CD4-positive, alpha-beta T cell treated with Interleukin-17A for 1 hour (primary cell): ENCODE measurements around the gene MPP3.

ENCODE experiments used
- DNase-seq: peaks from one replicate; pipeline ENCODE4 v3.0.0-alpha.2; 2020

The MPP3 gene

DNA sequence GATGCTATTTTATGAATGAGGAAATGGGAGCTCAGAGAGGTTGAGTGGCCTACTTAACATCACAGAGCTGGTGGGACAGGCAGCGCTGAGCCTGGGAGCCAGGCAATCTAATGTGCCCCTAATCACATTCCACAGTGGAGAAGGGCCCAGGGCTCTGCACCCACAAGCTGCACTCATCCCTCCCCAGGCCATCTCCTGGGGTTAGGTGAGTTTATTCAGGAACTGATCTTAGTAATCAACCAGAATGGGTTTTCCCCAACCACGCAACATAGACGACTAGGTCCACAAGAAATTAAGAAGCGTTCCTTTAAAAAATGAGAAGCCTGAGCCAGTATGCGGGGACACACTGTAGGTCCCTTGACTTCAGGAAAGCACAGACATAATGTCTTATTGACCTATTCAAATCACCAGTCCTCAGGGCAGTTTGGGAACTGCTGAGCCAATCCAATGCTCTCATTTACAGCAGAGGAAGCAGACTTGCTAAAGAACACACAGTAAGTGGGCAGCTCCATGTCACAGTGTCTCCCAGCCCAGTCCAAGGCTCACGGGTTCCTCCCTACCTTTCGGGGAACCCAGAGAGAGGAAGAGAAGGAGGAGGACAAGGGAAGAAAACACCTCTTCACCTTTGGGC, 2.3 kb downstream of the MPP3 start:
- no peak for DNase-seq

DNA sequence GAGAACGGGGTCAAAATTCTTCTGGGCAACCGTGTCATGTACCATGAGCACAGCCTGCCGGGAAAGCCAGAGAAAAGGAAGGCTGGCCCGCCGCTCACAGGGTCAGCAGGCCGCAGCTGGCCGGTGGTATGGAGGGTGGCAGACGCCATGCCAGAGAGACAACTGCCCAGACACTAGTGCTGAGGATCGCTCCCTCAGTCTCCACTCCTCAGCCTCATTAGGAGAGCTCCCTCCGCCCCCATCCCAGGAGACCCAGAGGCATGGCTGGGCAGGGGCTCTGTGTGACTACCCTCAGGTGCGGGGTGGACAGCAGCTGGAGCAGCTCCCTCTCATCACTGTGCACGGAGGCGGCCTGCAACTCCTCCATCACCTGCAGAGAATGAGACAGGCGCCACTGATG, 3.2 kb downstream of the MPP3 start:
- DNase-seq, result no peak

DNA sequence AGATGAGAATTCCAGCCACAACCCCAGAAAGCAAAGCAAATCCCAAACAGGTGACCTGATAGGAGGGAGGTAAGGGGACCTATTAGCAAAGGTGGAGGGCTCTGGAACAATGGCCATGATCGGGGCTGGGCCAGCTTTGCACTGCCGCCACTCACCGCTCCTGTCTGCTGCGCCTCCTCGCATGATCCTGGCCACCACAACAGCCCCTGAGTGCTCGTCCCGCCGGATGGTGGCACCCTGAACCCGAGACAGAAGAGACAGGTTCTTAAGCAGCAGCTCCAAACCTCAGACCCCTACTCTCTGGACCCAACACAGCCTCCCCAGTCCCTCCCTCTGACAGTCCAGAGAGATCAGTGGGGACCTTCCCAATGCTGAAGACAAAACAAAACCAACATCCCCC, 5.3 kb downstream of the MPP3 start:
- DNase-seq, result no peak

DNA sequence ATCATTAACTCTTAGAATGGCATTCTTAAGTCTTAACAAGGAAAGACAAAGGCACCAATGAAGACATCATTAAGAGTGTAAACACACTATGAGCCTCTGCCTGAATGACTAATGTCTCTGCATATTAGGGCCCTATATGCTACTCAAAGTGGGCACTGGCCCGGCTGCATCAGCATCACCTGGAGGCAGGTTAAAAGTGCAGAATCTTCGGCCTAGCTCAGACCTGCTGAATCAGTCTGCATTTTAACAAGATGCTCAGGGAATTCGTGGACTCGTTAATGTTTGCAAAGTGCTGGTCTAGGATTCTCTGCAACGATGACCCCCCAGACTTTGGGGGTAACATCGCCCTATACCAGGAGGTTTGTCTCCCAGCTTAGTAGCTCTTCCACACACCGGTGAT, 6.7 kb downstream of the MPP3 start:
- no peak for DNase-seq

DNA sequence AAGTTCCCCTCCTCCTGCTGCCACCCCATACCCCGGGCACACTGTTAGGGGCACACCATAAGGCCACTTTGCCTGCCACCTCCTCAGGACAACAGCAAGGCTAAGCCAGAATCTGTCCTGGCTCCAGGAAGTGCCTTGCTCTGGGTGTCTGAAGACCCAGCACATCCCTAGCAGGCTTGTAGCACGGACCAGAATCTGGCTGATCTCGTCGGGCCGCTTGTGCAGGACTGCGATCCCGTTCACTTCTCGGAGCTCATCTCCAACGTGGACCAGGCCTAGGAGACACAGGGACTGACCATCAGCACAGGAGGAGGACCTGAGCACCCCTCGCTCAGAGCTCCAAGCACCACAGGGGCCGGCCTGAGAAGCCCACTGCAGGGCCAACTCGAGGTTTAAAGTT, 7.4 kb downstream of the MPP3 start:
- DNase-seq, result no peak

DNA sequence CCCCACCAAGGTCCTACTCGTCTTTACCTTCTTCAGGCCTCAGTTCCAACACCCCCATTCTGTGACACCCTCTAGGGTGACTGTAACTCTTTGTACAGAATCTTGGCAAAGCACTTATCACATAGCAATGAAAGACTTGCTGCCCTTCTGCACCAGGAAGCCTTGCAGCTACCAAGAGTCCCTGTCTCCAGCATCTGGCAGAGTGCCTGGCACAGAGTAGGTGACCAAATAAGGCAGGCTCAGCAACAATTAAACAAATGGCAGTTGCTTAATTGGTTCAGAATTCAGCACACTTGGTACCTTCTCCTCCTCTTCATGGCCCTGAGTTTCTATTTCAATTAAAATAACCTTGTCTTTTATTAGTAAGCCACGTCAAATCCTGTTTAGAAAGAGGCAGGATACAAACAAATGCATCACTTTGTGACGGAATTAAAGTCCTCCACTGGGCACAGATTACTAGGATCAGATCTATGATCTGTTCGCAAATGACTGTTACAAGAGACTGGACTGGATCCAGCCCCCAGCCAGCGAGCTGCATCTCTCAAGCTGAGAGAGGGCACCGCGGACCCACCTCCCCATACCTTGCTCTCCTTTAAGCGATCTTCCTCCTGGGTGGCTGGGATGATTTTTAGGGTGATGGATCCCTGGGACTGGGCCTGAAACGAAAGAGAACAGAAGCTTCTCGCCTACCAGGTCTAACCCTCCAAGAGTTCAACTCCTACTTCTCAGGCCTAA, 9.4 kb downstream of the MPP3 start:
- no peak for DNase-seq

DNA sequence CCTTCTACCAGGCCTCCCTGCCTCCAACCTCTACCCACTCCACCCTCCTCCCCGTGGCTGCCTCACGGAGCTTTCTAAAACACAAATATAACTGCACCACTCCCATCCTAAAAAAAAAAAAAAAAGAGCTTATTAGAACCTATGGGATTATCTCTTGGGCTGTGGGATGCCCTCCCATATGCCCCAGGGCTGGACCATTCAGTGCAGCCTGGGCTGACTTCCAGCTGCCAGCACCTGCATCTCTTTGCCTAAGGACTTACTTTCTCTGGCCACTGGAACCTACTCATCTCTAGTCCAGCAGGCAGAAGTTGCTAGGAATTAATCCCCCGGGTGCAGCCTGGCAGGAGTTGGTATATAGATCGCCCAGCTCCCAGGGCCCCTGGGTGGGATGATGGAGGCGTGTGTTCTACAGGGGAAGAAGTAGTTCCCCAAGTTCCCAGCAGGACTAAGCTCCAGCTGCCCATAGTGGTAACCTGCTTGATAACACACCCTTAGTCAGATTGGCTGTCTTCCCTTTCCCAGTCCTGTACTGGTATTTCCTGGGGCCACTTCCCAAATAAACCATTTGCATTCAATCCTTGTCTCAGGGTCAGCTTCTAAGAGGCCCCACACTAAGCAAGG, 10.3 kb downstream of the MPP3 start:
- DNase-seq, result no peak

DNA sequence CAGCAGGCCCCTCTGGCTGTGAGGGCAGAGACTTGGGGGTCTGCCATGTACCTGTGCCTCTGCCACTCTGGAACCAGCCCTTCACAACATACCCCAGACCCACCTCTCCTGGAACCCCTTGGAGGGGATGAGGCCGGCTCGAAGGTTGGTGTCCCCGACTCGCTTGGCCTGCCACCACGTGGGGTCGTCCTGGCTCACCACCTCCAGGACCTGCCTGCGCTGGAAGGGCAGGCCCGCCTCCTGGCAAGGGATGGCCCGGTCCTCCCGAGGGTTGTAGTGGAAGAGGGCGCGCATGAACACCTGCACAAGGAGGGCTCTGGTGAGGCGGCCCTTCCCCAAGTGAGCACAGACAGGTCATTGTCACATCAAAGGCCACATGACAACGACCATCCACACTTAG, 12.2 kb downstream of the MPP3 start:
- DNase-seq, result no peak

DNA sequence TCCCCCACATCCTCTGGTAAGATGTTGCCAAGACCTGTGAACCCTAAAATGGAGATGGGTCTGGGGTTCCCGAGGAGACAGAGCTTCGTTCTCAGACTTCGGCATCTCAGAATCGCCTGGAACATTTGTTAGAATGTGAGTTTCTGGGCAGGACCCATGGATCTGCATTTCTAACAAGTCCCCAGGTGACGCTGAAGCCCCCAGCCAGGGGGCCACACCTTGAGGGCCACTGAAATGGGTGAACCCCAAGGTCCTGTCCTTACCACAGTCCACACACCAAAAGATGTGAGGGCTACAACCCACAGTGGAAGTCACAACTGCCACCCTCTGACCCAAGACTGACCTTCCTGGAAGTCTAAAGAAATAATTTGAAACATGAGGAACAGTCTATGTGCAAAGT, 14.0 kb downstream of the MPP3 start:
- DNase-seq, result no peak

DNA sequence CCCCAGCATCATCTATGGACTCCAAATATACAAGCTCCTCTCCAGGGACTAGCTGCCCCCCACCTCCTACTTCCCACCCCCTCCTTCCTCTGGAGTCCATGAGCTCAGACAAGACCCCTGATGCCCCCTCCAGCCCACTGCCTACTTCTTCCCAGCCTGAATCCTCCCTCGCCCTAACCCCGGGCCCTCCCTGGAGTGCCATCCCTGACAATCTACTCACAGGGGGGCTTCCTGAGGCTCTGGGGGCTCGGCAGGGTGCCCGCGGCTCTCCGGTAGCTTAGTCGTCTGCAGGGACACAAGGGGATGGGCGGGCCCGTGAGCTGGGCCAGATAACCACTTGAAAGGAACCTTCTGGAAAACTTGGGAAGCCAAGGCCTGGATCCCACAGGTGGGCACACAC, 15.1 kb downstream of the MPP3 start:
- no peak for DNase-seq

DNA sequence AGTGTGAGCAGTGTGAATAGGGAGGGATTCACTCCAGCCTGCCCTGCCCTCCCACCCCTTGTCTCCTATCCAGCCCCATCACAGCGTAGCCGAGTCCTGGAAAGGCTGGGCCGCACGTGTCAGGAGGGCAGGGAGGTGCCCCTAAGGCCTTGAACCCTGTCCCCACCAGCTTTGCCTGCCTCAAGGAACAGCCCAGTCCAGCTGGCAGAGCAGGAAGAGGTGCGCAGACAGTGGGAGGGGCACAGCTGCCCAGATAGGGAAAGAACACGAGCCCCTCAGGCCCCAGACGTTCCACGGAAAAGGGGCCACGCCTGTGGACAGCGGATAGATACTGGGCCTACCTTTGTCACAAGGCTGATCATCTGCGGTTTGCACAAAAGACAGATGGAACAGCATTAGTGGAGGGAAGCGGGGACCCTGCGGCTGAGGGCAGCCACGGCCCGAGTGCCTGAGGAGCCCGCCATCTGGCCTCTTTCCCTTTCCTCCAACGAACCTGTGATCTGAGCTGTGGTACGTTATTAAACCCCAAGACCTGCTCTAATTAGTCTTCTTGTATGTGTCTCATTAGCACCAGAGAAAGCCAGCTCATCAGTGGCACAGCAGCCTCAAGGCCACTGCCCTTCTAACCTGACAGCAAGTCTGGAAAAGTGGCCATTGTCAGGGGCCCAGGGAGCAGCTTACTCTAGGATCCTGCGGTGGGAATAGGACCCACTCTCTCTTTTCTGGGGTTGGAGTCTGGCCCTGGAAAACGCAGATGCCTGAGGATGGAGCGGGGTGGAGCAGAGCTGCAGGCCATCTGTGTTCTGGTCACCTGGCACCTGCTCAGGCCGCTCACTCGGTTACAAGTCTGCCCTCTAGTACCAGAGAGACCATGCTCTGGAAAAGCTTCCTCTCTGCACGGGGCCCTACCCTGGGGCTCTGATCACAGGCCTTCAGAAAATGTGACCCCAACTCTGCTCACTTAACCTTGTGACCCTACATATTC, 16.3 kb downstream of the MPP3 start:
- DNase-seq, result no peak

DNA sequence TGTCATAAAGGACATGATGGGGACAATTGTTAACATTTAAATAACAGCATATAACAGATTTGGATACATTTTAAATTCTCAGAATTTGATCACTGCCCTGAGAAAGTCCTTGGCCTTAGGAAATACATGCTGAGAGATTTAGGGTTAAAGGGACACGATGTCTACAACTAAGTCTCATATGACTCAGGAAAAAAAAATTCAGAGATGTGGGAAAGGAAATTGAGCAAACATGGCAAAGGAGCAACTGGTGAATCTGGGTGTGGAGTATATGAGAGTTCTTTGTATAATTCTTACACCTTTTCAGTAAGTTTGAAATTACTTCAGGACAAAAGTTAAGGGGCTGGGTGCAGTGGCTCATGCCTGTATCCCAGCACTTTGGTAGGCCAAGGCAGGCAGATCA, 18.2 kb downstream of the MPP3 start:
- DNase-seq, result no peak

DNA sequence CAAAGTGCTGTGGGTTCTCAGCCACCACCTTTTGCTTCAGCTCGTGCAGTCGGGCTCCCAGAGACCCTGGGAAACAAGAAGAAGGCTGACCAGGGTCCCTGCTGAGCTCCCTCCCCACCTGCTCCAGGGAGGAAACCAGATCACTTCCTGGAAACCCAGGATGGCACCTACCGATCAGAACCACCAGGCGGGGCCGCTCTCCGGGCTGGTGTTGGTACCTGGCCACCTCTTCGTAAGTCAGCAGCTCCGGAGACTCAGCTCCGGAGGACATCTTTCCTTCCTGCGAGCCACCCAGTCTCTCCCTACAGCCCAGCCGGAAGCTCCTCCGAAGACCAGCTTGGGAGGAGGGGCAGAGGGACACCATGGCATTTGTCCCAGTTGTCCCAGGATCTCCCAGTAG, 18.9 kb downstream of the MPP3 start:
- DNase-seq, result no peak

DNA sequence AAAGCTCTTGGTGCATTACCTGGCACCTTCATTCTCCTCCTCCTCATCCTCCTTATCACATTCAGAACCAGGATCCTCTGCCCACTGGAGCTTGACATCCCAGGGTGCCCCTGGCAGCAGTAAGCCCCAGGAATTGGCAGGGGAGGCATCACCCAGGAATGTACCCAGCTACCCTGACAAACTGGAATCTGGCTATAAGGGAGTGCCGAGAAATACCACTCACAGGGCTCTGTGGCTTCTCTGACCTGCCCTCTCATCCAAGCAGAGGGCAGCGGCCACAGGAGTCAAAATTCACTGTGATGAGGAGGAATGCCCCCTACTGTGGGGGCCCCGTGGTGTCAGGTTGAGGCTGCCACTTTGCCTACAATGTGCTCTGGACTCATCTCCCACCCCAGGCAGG, 19.6 kb downstream of the MPP3 start:
- no peak for DNase-seq

DNA sequence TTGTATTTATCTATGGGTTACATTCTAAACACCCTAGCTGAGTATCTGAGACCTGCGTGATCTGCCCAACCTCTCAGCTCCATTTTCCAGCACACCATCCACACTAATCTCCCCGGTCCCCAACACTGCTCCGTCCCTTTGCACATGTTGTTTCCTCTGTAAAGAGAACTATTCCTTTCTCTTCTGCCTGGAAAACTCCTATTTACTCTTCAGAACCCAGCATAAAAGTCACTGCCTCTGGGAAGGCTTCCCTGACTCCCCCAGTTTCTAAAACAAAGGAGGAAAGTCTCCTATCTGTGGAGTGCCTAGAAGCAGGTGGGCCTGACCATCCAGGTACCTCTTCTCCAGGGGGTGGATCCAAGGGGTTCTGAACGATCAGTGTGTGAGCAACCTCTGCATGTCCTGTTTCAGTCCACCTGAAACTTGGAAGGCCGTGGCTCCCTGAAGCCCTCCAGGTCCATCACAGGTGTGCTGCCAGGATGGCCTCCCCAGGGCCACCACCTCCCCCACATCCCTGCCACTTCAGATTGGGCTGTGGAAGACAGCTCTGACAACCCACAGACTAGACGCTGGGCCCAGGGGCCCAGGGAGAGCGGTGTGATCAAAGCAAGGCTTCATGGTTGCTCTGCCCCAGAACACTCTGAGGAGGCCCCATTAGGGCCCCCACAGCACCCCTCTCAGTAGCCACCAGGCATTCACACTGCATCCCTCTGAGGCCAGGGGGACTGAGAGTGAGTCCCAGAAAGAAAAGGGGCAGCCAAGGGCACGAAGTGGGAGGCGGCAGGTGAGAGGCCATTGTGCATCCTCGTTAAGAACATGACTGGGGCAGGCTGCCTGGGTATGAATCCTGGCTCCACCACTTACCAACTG, 20.3 kb downstream of the MPP3 start:
- DNase-seq, result no peak

DNA sequence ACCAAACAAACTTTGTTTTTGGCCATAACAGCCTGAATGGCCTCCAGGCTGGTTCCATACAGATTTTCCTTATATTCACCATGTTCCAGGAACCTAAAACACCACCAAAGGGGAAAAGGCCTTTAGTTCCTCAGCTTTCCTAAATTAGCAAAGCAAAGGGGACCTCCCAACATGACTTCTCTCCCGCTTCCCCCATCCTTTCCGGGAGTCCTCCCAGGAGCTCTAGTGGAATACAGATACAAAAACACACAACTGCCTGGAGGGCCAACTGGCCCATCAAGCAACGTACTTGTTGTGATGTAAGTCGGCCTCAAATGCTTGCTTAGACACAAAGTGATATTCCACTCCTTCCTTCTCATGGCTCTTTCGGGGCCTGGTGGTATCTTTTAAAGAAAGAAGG, 22.1 kb downstream of the MPP3 start:
- DNase-seq, result no peak

DNA sequence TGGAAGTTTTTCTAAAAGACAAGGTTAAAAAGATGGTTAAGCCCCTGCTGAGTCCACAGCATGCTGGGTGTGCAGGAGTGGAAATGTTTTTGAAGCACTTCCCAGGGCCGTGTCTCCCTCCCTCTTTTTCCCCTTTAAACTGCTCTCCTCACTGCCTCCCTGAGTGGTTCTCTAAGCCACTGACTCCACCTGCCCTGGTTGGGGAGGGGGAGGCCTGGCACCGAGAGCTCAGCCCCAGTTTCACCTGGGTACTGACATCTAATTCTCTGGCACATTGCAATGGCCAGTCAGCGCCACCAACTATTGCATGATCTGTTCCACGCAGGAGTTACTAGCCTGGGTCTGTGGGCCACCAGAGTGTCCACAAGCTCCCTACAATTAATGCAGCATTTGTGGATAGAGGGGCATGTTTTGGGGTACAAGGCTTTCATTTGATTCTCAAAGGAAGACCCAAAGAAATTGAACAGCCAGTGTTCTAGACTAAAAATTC, 22.7 kb downstream of the MPP3 start:
- no peak for DNase-seq

DNA sequence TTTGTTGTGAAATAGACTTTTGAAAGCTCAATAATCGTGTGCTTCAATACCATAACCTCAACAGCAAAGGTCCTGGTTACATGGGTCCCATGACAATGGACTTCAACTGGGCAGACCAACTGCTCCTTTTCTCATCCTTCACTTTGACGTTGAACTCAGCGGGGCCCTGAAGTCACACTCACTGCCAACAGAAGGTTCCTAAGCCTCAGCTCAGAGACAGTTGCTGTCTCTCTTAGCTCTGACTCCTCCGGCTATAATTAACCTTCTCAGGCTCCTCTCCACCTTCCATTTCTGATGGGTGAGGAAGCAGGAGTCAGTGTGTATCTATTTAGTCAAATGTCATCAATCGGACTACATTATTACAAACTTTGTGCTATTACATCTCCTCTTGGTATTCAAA, 23.8 kb downstream of the MPP3 start:
- no peak for DNase-seq

DNA sequence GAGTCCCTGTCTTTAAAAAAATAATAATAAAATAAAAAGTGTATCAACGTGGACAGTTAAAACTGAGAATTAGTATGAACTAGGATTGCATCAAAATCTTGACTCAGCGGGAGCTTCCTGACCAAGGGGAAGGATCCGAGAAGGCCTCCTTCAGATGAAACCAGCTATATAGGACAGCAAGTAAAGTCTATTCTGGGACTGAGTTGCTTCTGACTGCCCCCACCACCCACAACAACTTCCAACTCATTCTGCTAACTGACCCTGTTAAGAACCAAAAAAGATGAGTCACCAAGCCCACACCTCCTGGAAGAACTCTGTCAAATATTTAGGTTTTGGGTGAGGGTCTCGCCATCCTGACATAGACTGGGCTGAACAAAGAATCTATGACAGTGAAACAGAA, 24.9 kb downstream of the MPP3 start:
- no peak for DNase-seq

DNA sequence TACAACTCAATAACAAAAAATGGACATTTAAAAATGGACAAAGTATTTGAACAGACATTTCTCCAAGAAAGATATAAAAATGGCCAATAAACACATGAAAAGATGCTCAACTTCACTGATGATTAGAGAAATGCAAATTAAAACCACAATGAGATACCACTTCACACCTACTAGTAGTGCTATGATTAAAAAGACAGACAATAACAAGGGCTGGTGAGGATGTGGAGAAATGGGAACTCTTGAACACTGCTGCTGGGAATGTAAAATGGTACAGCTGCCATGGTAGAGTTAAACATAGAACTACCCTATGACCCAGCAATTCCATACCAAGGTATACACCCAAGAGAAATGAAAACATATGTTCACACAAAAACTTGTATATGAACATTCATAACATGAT, 27.8 kb downstream of the MPP3 start:
- DNase-seq, result no peak

DNA sequence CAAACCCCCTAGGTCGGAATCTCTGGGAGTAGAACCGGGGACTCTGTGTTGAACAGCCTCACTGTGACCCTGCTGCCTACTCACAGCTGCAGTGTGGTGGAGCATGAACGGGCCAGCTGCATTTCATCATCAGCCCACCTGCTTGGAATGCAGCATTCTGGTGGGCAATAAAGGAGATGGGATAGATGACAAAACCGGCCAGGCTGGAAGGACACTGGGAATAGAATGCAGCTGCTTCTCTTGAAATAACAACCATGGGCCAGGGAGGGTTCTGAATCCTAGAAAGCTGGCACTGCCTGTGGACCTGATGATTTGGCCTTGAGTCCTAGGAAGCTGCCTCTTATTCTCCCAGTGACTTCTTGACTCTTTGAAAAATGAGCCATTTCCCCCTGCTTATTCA, 29.2 kb downstream of the MPP3 start:
- no peak for DNase-seq

DNA sequence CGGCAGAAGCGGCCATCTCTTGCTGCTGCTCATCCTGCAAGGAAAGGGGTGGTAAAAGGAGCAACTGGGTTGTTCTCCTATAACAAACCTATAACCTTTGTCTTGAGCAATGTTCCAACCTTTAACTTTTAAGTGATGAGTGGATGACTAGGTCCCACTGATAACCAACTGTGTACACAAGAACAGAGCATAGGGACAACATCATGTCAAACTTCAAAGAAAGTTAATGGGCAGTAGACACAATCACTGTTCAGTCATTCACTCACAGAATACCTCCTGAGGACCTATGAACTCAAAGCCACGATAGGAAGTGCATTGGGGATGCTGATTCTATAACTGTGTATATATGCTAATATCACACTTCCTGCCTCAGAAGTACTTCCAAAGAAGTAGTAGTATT, 31.1 kb downstream of the MPP3 start:
- DNase-seq, result no peak
